GM19025 (cell line): ENCODE results near the gene PDK3.

Experiments used
- ATAC-seq: cut with Tn5 transposase; IDR thresholded peaks from one replicate; pipeline ENCODE4 v1.9.1; 2021; ENCODE audit warnings: mild to moderate bottlenecking, low read depth, moderate library complexity; ENCODE audit not compliant: unreplicated experiment

Gene PDK3

GRCh38 chrX:24542756-24543155 is 77.7 kb downstream of the PDK3 start:
- ATAC-seq, result no peak

GRCh38 chrX:24547961-24548360 is 82.9 kb downstream of the PDK3 start:
- ATAC-seq, result no peak

- no peak for ATAC-seq
Measured at GRCh38 chrX:24550166-24550565, 85.1 kb downstream of the PDK3 start.

GRCh38 chrX:24553011-24553410 is 87.9 kb downstream of the PDK3 start:
- no peak for ATAC-seq

GRCh38 chrX:24561121-24561520 is 96.0 kb downstream of the PDK3 start:
- ATAC-seq, result no peak

- ATAC-seq, result no peak
Measured at GRCh38 chrX:24563291-24564010, 98.4 kb downstream of the PDK3 start.

- ATAC-seq, result no peak
Measured at GRCh38 chrX:24566240-24566639, 101.2 kb downstream of the PDK3 start.

- ATAC-seq, result no peak
Measured at GRCh38 chrX:24567169-24567568, 102.1 kb downstream of the PDK3 start.

- no peak for ATAC-seq
Measured at GRCh38 chrX:24574743-24575142, 109.7 kb downstream of the PDK3 start.

- ATAC-seq, result no peak
Measured at GRCh38 chrX:24575496-24575895, 110.4 kb downstream of the PDK3 start.

GRCh38 chrX:24577091-24577490 is 112.0 kb downstream of the PDK3 start:
- ATAC-seq, result no peak
